Spleen (tissue), 11 donors: Measurements from ENCODE around the gene ABCG4. TPM values are rescaled to one million over a fixed set of nuclear protein-coding genes. Genes with fewer than 3 reads are reported as not detected.

ENCODE experiments used
- DNase-seq: peaks from one replicate; pipeline ENCODE4 v3.0.0-alpha.2; 2020
- H3K27ac ChIP-seq, 8 donors: fragments of 200-600 bp; sonication (generic) in 7 of 8; 1 replicate in 4 of 8; 2 replicates in 4 of 8; pipeline versions ENCODE4 v1.5.0 to v1.8.0; 2016 to 2021; ENCODE audit warnings: inconsistent platforms in 4 of 8, mild to moderate bottlenecking in 4 of 8, moderate library complexity in 1 of 8
- H3K27me3 ChIP-seq, 7 donors: fragments of 200-600 bp; sonication (generic) in 6 of 7; replicated peaks in 1 of 7; 1 replicate in 4 of 7; 2 replicates in 3 of 7; pipeline versions ENCODE4 v1.5.0 to v1.8.0; 2016 to 2021; ENCODE audit warnings: inconsistent platforms in 3 of 7, mild to moderate bottlenecking in 1 of 7
- H3K36me3 ChIP-seq, 6 donors: fragments of 200-600 bp; sonication (generic) in 5 of 6; 1 replicate in 4 of 6; 2 replicates in 2 of 6; pipeline versions ENCODE4 v1.5.0 to v1.8.0; 2016 to 2021; ENCODE audit warnings: inconsistent platforms in 2 of 6
- H3K4me1 ChIP-seq, 6 donors: fragments of 200-600 bp; sonication (generic) in 5 of 6; 1 replicate in 3 of 6; 2 replicates in 3 of 6; pipeline versions ENCODE4 v1.5.0 to v1.8.0; 2016 to 2021; ENCODE audit warnings: inconsistent platforms in 3 of 6
- H3K4me3 ChIP-seq, 8 donors: fragments of 200-600 bp; sonication (generic) in 7 of 8; 1 replicate in 4 of 8; 2 replicates in 4 of 8; pipeline versions ENCODE4 v1.5.0 to v1.8.0; 2016 to 2021; ENCODE audit warnings: inconsistent platforms in 4 of 8, mild to moderate bottlenecking in 4 of 8, moderate library complexity in 2 of 8
- H3K9me3 ChIP-seq, 8 donors: fragments of 200-600 bp; sonication (generic) in 7 of 8; 1 replicate in 4 of 8; 2 replicates in 4 of 8; pipeline versions ENCODE4 v1.5.0 to v1.8.0; 2016 to 2021; ENCODE audit warnings: inconsistent platforms in 4 of 8
- CTCF ChIP-seq, 11 experiments: fragments of 200-600 bp in 7 of 11; fragments of 450-650 bp in 4 of 11; sonication (generic) in 4 of 11; IDR thresholded peaks in 8 of 11; conservative IDR thresholded peaks in 3 of 11; 1 replicate in 7 of 11; 2 replicates in 4 of 11; pipeline versions ENCODE4 v1.4.0 to v1.8.0; 2016 to 2021; ENCODE audit warnings: antibody characterized with exemption in 11 of 11, inconsistent platforms in 4 of 11, mild to moderate bottlenecking in 1 of 11
- POLR2A ChIP-seq, 3 donors: fragments of 450-650 bp; IDR thresholded peaks; one replicate each; pipeline ENCODE4 v1.5.1; 2017; ENCODE audit warnings: antibody characterized with exemption in 3 of 3, mild to moderate bottlenecking in 1 of 3
- POLR2AphosphoS5 ChIP-seq, 3 donors: sonication (generic); formaldehyde crosslinking; IDR thresholded peaks; one replicate each; pipeline ENCODE4 v1.5.1; 2017; ENCODE audit warnings: antibody characterized with exemption in 3 of 3
- WGBS, 5 donors: extraction: QIAGEN DNeasy Blood & Tissue Kit in 3 of 5; methylation state at CpG; one replicate each; pipeline versions ENCODE4 v1.1.5 to v1.1.7; 2013 to 2018; 5-methylcytosine and 5-hydroxymethylcytosine counted together
- intact Hi-C: fragments of 100-400 bp; cut with DNase I; formaldehyde crosslinking; loops from one replicate; pipeline ENCODE4 v1.15.0; 2023; ENCODE audit warnings: low total_unique reads
- polyA plus RNA-seq, 3 donors: library from polyadenylated mRNA; stranded (reverse); fragments of 200-250 nt; gene quantifications; one replicate each; pipeline ENCODE4 v1.2.1, GENCODE V29; 2013
- total RNA-seq, 7 donors: library from RNA; depleted of rRNA in 3 of 7; stranded (reverse); fragments of >200 nt in 3 of 7; fragmentation: NEBNext Ultra II Directional in 4 of 7; extraction: Animal tissue kit (Norgen Biotek cat#: 25700) in 4 of 7; gene quantifications; one replicate each; pipeline versions ENCODE4 v1.1.0 to v1.2.1, GENCODE V29; 2016 to 2021
- donor health status: healthy with polysubstance abuse.
- donor health status: DM: no; HTN: no; CAD: no; lungs with moderate emphysema.
- donor health status: DM: no; HTN: no; CAD: no.
- donor health status: Bipolar disorder and iron deficiency.
- donor health status: healthy.
- donor health status: DM: no; HTN: no; CAD: no.
- donor health status: DM: yes; HTN: yes; CAD: no.

ABCG4 gene
- total and polyA plus RNA-seq, 10 donors: 0.03 to 0.32 (median 0.20) TPM; not detected in 4

GRCh38 chr11:119167933-119168332 is 19.1 kb downstream of the ABCG4 start:
- WGBS, 5 donors: 68 to 81% (median 73%) methylated on average over 6 of the region's 6 CpGs
- TF ChIP-seq CTCF (IDR thresholded peaks at IDR 0.05 in 8 of 11, conservative IDR thresholded peaks at IDR 0.05 in 3 of 11): no peak
- TF ChIP-seq POLR2AphosphoS5 (IDR thresholded peaks at IDR 0.05): no peak
- no peak for TF ChIP-seq POLR2A (IDR thresholded peaks at IDR 0.05)
- intact Hi-C loops: no loop called here
- Histone ChIP-seq H3K9me3 (no peaks in the 10 kb centered on the region), H3K4me1 (peaks cover 3 to 31% (median 17%) of the 10 kb centered on the region in 6 donors), H3K4me3 (peak overlapping the region in 1 of 8 donors; percentile 94), H3K27ac (peak overlapping the region in 7 of 8 donors; percentile 91 to 99 (median 95)), H3K27me3 (no peaks in the 10 kb centered on the region), H3K36me3 (peaks cover 0 to 10% (median 0%) of the 10 kb centered on the region in 6 donors)
- no peak for DNase-seq

- intact Hi-C loops: no loop called here
- H3K27me3 ChIP-seq: no peaks in the 10 kb centered on the region
- WGBS, 5 donors: 2 to 9% (median 4%) methylated on average over 20 to 63 of the region's 63 CpGs
Measured at GRCh38 chr11:119168471-119169281, 19.8 kb downstream of the ABCG4 start, which contains the start of gene NLRX1. Gene NLRX1, plus strand, starts transcription at chr11:119168725. Its CDS starts 2,679 bp downstream, at chr11:119171404.

GRCh38 chr11:119169282-119169719 is 20.4 kb downstream of the ABCG4 start:
- Histone ChIP-seq H3K27me3 (no peaks in the 10 kb centered on the region), H3K4me1 (peaks cover 3 to 32% (median 17%) of the 10 kb centered on the region in 6 donors), H3K27ac (peak overlapping the region; percentile 87 to 99 (median 94)), H3K4me3 (peak overlapping the region; percentile 62 to 94 (median 76)), H3K9me3 (no peaks in the 10 kb centered on the region), H3K36me3 (peaks cover 0 to 24% (median 9%) of the 10 kb centered on the region in 6 donors)
- intact Hi-C loops: no loop called here
- DNase-seq: peak; percentile 85
- TF ChIP-seq POLR2A (IDR thresholded peaks at IDR 0.05): no peak
- no peak for TF ChIP-seq POLR2AphosphoS5 (IDR thresholded peaks at IDR 0.05)
- TF ChIP-seq CTCF (IDR thresholded peaks at IDR 0.05 in 8 of 11, conservative IDR thresholded peaks at IDR 0.05 in 3 of 11): no peak
- 13 to 21% (median 15%) methylated on average over 7 to 15 of the region's 15 CpGs for WGBS, 5 donors

More at GRCh38 chr11:119168471-119169281, 19.8 kb downstream of the ABCG4 start, which contains the start of gene NLRX1:
- H3K27ac ChIP-seq: peak within 1 kb of the TSS; percentile 87 to 99 (median 94)
- H3K4me3 ChIP-seq: peak within 1 kb of the TSS; percentile 62 to 94 (median 76)
- H3K36me3 ChIP-seq: peaks cover 0 to 18% (median 4%) of the 10 kb centered on the region in 6 donors
- H3K4me1 ChIP-seq: peaks cover 3 to 32% (median 17%) of the 10 kb centered on the region in 6 donors
- no peaks in the 10 kb centered on the region for H3K9me3 ChIP-seq
- TF ChIP-seq CTCF (IDR thresholded peaks at IDR 0.05 in 8 of 11, conservative IDR thresholded peaks at IDR 0.05 in 3 of 11): peak; percentile 82 to 98 (median 94)
- TF ChIP-seq POLR2A (IDR thresholded peaks at IDR 0.05): peak in 1 of 3 donors; percentile 66
- TF ChIP-seq POLR2AphosphoS5 (IDR thresholded peaks at IDR 0.05): peak; percentile 88 to 90 (median 89)
- peak; percentile 97 for DNase-seq

- H3K4me1 ChIP-seq: peaks cover 3 to 46% (median 18%) of the 10 kb centered on the region in 6 donors
- intact Hi-C loops: no loop called here
- H3K27me3 ChIP-seq: no peaks in the 10 kb centered on the region
- H3K4me3 ChIP-seq: no peak overlapping the region
- TF ChIP-seq CTCF (IDR thresholded peaks at IDR 0.05 in 8 of 11, conservative IDR thresholded peaks at IDR 0.05 in 3 of 11): no peak
- TF ChIP-seq POLR2AphosphoS5 (IDR thresholded peaks at IDR 0.05): no peak
- TF ChIP-seq POLR2A (IDR thresholded peaks at IDR 0.05): no peak
- peak overlapping the region in 2 of 8 donors; percentile 9 to 31 for H3K27ac ChIP-seq
- 62 to 84% (median 70%) methylated on average over 2 of the region's 2 CpGs for WGBS, 5 donors
- peaks cover 0 to 56% (median 22%) of the 10 kb centered on the region in 6 donors for H3K36me3 ChIP-seq
- DNase-seq: no peak
- H3K9me3 ChIP-seq: no peaks in the 10 kb centered on the region
Measured at GRCh38 chr11:119172513-119172912, 23.7 kb downstream of the ABCG4 start.
